ENCODE results near the gene RPTOR.

- TF ChIP-seq CTCF (IDR thresholded peaks at IDR 0.05) (no peak), POLR2AphosphoS5 (IDR thresholded peaks at IDR 0.05; ENCODE audit: low read depth, low read length) (no peak), TCF7L2 (IDR thresholded peaks at IDR 0.05; ENCODE audit: low read depth, low read length) (no peak), REST (IDR thresholded peaks at IDR 0.05; ENCODE audit: insufficient read depth in 1 of 2, low read depth in 2 of 2, low read length in 1 of 2) (no peak), SIN3A (IDR thresholded peaks at IDR 0.05; ENCODE audit: borderline replicate concordance, insufficient read depth, low read depth, low read length) (no peak)
Measured at GRCh38 chr17:80499961-80500665, 44.5 kb upstream of the RPTOR start.
